HL-60 (cell line): ENCODE measurements around the gene LRRK1.

Source experiments
- DNase-seq, 2 experiments: peaks; one replicate each; pipeline ENCODE4 v3.0.0-alpha.2; 2010 to 2020; ENCODE audit warnings: low read depth in 1 of 2, low spot score in 1 of 2
- H3K27ac ChIP-seq: fragments of 250-450 bp; sonication (Bioruptor Pico); replicated peaks from 2 replicates; pipeline ENCODE4 v1.5.1; 2020; ENCODE audit warnings: mild to moderate bottlenecking, moderate library complexity
- H3K27me3 ChIP-seq: fragments of 250-450 bp; sonication (Bioruptor Pico); 2 replicates; pipeline ENCODE4 v1.5.1; 2021; ENCODE audit warnings: mild to moderate bottlenecking, moderate library complexity; ENCODE audit not compliant: insufficient read depth, poor library complexity, severe bottlenecking
- H3K4me3 ChIP-seq: replicated peaks from 2 replicates; pipeline ENCODE4 v1.5.1; 2011; ENCODE audit warnings: mild to moderate bottlenecking, control low read depth, low read length; ENCODE audit not compliant: insufficient read depth
- GABPA ChIP-seq: IDR thresholded peaks from 2 replicates; pipeline ENCODE4 v1.6.1; 2012; ENCODE audit warnings: low read depth
- POLR2AphosphoS5 ChIP-seq: IDR thresholded peaks from 2 replicates; pipeline ENCODE4 v1.6.1; 2012; ENCODE audit warnings: low read depth
- SPI1 ChIP-seq: IDR thresholded peaks from 2 replicates; pipeline ENCODE4 v1.6.1; 2012; ENCODE audit warnings: low read depth, mild to moderate bottlenecking, borderline replicate concordance
- TF ChIP-seq, protein P1 (sequence below): IDR thresholded peaks from 2 replicates; pipeline ENCODE4 v1.6.1; 2012; ENCODE audit warnings: low read depth; ENCODE audit not compliant: insufficient replicate concordance
- TF ChIP-seq, protein P2 (sequence below): IDR thresholded peaks from one replicate; pipeline ENCODE4 v1.5.1; 2011; ENCODE audit warnings: low read length, control low read depth, inconsistent platforms; ENCODE audit not compliant: insufficient read depth

The LRRK1 gene

DNA sequence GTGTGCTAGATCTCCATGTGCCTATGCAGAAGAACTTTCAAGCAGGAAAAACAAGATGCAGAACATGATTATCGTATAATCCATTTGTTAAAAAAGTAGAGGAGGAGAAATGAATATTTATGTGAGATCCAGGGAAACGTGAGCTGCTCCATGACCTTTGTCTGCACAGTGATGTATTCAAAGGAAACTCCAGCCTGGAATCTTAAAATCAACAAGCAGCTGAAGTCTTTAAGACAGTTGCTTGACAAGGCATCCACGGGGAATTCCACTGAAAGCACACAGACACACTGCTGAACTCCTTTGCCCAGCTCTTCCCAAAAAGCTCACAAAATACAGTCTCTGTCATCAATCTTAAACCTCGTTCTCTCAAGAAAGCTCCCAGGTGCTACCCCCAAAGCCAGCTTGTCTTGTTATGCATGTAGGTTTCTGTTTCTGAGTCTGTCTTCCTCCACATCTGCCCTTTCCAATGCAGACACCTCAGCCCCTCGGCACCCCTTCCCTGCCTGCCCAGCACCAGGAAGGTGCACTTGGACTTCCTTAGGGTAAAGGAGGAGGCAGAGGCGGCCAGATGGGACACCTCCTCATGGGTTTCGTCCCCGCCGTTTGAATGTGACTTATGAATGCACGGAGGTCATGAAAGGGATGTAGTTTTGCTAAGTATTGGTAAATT lies 28.7 kb downstream of the LRRK1 start:
- TF ChIP-seq POLR2AphosphoS5 (no peak), GABPA (no peak), SPI1 (no peak)
- TF ChIP-seq, protein P1, sequence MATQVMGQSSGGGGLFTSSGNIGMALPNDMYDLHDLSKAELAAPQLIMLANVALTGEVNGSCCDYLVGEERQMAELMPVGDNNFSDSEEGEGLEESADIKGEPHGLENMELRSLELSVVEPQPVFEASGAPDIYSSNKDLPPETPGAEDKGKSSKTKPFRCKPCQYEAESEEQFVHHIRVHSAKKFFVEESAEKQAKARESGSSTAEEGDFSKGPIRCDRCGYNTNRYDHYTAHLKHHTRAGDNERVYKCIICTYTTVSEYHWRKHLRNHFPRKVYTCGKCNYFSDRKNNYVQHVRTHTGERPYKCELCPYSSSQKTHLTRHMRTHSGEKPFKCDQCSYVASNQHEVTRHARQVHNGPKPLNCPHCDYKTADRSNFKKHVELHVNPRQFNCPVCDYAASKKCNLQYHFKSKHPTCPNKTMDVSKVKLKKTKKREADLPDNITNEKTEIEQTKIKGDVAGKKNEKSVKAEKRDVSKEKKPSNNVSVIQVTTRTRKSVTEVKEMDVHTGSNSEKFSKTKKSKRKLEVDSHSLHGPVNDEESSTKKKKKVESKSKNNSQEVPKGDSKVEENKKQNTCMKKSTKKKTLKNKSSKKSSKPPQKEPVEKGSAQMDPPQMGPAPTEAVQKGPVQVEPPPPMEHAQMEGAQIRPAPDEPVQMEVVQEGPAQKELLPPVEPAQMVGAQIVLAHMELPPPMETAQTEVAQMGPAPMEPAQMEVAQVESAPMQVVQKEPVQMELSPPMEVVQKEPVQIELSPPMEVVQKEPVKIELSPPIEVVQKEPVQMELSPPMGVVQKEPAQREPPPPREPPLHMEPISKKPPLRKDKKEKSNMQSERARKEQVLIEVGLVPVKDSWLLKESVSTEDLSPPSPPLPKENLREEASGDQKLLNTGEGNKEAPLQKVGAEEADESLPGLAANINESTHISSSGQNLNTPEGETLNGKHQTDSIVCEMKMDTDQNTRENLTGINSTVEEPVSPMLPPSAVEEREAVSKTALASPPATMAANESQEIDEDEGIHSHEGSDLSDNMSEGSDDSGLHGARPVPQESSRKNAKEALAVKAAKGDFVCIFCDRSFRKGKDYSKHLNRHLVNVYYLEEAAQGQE = no peak
- Histone ChIP-seq H3K4me3 (no peak overlapping the region), H3K27me3 (no peaks in the 10 kb centered on the region), H3K27ac (no peak overlapping the region)
- no peak for DNase-seq

DNA sequence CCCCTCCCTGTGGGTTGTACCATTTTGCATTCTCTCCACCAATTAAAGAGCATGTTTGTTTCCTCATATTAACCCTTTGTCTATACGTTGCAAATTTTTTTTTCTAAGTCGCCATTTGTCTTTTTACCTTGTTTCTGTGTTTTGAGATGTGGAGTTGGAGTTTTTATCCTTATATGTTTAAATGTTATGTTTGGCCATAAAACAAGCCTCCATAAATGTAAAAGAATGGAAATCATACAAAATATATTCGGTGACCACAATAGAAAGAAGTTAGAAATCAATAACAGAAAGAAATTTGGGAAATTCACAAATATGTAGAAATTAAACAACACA lies 29.2 kb downstream of the LRRK1 start:
- TF ChIP-seq POLR2AphosphoS5 (no peak), GABPA (no peak), SPI1 (no peak)
- TF ChIP-seq, protein P2, sequence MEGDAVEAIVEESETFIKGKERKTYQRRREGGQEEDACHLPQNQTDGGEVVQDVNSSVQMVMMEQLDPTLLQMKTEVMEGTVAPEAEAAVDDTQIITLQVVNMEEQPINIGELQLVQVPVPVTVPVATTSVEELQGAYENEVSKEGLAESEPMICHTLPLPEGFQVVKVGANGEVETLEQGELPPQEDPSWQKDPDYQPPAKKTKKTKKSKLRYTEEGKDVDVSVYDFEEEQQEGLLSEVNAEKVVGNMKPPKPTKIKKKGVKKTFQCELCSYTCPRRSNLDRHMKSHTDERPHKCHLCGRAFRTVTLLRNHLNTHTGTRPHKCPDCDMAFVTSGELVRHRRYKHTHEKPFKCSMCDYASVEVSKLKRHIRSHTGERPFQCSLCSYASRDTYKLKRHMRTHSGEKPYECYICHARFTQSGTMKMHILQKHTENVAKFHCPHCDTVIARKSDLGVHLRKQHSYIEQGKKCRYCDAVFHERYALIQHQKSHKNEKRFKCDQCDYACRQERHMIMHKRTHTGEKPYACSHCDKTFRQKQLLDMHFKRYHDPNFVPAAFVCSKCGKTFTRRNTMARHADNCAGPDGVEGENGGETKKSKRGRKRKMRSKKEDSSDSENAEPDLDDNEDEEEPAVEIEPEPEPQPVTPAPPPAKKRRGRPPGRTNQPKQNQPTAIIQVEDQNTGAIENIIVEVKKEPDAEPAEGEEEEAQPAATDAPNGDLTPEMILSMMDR = no peak
- TF ChIP-seq, protein P1 = no peak
- H3K27me3 ChIP-seq = no peaks in the 10 kb centered on the region
- H3K4me3 ChIP-seq = no peak overlapping the region
- DNase-seq = no peak
- H3K27ac ChIP-seq = no peak overlapping the region

DNA sequence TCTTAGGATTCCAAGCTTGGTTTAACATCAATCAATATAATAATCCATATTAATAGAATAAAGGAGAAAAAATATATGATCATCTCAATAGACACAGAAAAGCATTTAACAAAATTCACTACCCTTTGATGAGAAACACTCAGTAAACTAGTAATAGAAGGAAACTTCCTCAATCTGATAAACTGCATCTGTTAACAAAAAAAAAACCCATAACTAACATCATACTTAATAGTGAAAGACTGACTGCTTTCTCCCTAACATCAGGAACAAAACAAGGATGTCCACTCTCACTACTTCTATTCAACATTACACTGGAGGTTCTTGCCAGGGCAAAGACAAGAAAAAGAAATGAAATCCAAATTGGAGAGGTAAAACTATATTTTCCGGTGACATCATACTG lies 30.5 kb downstream of the LRRK1 start:
- DNase-seq = no peak
- Histone ChIP-seq H3K27me3 (no peaks in the 10 kb centered on the region), H3K27ac (no peak overlapping the region), H3K4me3 (no peak overlapping the region)
- TF ChIP-seq POLR2AphosphoS5 (no peak), SPI1 (no peak), GABPA (no peak)
- TF ChIP-seq, protein P1 = no peak
- TF ChIP-seq, protein P2 = no peak
